ENCODE measurements around the gene TCF4.

Gene TCF4

GRCh38 chr18:55310044-55310676, 277.8 kb downstream of the TCF4 start:
- Histone ChIP-seq H3K36me3 (no peaks in the 10 kb centered on the region), H3K9me3 (ENCODE audit: severe bottlenecking) (no peaks in the 10 kb centered on the region), H3K4me3 (ENCODE audit: low read depth, low read length) (no peak overlapping the region), H3K27ac (no peak overlapping the region), H3K27me3 (ENCODE audit: insufficient read depth, low read depth, severe bottlenecking) (no peaks in the 10 kb centered on the region)
- no peak for TF ChIP-seq CTCF (IDR thresholded peaks at IDR 0.05; ENCODE audit: low read depth, low read length)
- DNase-seq = no peak

GRCh38 chr18:55309249-55309648, 278.7 kb downstream of the TCF4 start:
- TF ChIP-seq CTCF (IDR thresholded peaks at IDR 0.05; ENCODE audit: low read depth, low read length) = no peak
- Histone ChIP-seq H3K4me3 (ENCODE audit: low read depth, low read length) (no peak overlapping the region), H3K9me3 (ENCODE audit: severe bottlenecking) (no peaks in the 10 kb centered on the region), H3K27me3 (ENCODE audit: insufficient read depth, low read depth, severe bottlenecking) (no peaks in the 10 kb centered on the region), H3K36me3 (no peaks in the 10 kb centered on the region), H3K27ac (no peak overlapping the region)
- no peak for DNase-seq

- no peak for DNase-seq
- H3K4me3 ChIP-seq (ENCODE audit: low read depth, low read length) = no peak overlapping the region
- TF ChIP-seq CTCF (IDR thresholded peaks at IDR 0.05; ENCODE audit: low read depth, low read length) = no peak
- no peak overlapping the region for H3K27ac ChIP-seq
- H3K27me3 ChIP-seq (ENCODE audit: insufficient read depth, low read depth, severe bottlenecking) = no peaks in the 10 kb centered on the region
- no peaks in the 10 kb centered on the region for H3K9me3 ChIP-seq (ENCODE audit: severe bottlenecking)
- H3K36me3 ChIP-seq = no peaks in the 10 kb centered on the region
Observed at GRCh38 chr18:55307505-55307904, 280.5 kb downstream of the TCF4 start.

- no peaks in the 10 kb centered on the region for H3K36me3 ChIP-seq
- no peak overlapping the region for H3K4me3 ChIP-seq (ENCODE audit: low read depth, low read length)
- no peak for DNase-seq
- H3K27me3 ChIP-seq (ENCODE audit: insufficient read depth, low read depth, severe bottlenecking) = no peaks in the 10 kb centered on the region
- no peak overlapping the region for H3K27ac ChIP-seq
- TF ChIP-seq CTCF (IDR thresholded peaks at IDR 0.05; ENCODE audit: low read depth, low read length) = no peak
- H3K9me3 ChIP-seq (ENCODE audit: severe bottlenecking) = no peaks in the 10 kb centered on the region
Observed at GRCh38 chr18:55306359-55307024, 281.5 kb downstream of the TCF4 start.

- H3K27me3 ChIP-seq (ENCODE audit: insufficient read depth, low read depth, severe bottlenecking) = no peaks in the 10 kb centered on the region
- H3K27ac ChIP-seq = no peak overlapping the region
- no peak for DNase-seq
- no peaks in the 10 kb centered on the region for H3K36me3 ChIP-seq
- H3K9me3 ChIP-seq (ENCODE audit: severe bottlenecking) = no peaks in the 10 kb centered on the region
- no peak for TF ChIP-seq CTCF (IDR thresholded peaks at IDR 0.05; ENCODE audit: low read depth, low read length)
- no peak overlapping the region for H3K4me3 ChIP-seq (ENCODE audit: low read depth, low read length)
Observed at GRCh38 chr18:55302167-55302833, 285.7 kb downstream of the TCF4 start.
